Frontal cortex (tissue), 4 donors: ENCODE results near the gene PPDPF. TPM values are rescaled to one million over a fixed set of nuclear protein-coding genes. Genes with fewer than 3 reads are reported as not detected.

ENCODE experiments used
- DNase-seq, 2 donors: peaks; one replicate each; pipeline ENCODE4 v3.0.0; 2012; ENCODE audit warnings: low spot score in 2 of 2
- FAIRE-seq: peaks from 2 replicates; lab custom pipeline; 2012; peaks lifted over from hg19 to GRCh38; lab: Jason Lieb, UNC
- total RNA-seq: library from RNA; depleted of rRNA; stranded (reverse); fragments of >200 nt; gene quantifications from one replicate; pipeline ENCODE4 v1.2.3, GENCODE V29; 2014
- donor health status: control.
- donor health status: control.
- donor health status: control.

The PPDPF gene
- total RNA-seq, 1 donor from 2014 or later = 17.1 TPM

DNA sequence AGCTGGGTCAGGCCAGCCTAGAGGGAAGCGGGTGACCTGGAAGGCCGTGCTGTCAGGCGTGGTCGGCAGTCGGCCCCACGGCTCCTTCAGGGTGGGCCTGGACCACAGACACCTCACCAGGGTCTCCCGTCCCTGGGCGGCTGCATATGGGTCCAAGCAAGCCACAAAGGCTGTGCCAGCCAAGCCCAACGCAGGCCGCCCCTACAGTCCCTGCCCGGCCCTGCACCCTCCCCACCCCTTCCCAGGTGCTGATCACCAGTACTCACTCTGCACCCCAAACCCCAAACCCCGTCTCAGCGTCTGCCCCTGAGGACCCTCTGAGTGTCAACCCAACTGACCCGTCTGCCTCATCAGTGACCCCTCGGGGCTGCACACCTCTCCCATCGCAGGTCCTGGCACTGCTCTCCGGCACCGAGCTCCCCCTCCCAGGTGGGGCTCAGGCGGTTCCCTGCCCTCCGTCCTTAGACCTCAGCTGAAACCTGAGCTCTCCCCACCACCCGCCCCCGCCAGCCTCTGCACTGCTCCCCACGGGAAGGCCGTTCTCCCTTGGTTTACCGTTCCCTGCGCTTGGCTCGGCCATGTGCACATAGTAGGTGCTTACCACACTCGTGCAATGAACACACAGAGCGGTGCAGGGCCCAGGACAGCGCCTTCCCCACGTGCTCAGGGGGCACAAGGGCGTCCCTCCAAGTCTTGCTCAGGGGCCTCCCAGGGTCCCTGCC, 1.5 kb upstream of the PPDPF start:
- DNase-seq (no peak), FAIRE-seq (no peak)

DNA sequence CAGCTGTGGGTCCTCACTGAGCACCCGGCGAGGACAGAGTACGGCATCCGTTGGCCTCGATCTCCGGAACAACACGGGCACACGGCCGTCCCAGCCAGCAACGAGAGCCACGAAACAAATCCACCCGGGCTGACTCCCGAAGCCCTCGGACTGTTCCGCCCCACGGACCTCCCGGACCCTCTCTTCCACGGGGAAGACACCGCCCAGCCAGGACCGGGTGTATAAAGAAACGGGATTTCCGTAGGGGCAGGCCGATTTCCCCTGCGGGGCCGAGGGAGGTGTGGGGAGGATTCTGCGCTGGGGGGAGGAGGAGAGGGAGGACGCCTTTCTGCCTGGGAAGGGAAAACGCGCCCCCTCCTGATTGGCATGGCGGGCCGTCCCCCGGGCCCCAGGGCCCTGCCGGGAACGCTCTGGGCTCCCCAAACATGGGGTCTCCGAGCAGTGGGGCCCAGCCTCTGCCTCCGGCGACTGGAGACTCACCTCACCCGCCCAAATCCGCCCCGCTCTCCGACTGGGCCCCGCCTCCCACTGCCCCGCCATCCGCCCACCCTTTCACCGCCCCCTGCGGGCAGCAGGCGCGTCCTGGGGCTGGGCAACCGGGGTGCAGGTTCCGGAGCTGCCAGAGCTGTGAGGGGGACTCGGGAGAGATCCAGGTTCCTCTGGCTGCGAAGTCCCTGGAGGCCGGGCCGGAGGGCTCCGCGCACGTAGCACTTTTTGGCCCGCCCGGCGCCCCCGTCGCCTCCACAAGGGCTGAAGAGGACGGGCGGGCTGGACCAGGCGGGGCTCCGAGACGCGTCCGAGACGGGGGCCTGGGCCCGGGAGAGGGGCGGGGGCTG, 679 bp upstream of the PPDPF start:
- DNase-seq = peak in 1 of 2 donors; percentile 65
- no peak for FAIRE-seq

- FAIRE-seq = no peak
Observed at GRCh38 chr20:63520934-63521601, 503 bp downstream of the PPDPF start.

DNA sequence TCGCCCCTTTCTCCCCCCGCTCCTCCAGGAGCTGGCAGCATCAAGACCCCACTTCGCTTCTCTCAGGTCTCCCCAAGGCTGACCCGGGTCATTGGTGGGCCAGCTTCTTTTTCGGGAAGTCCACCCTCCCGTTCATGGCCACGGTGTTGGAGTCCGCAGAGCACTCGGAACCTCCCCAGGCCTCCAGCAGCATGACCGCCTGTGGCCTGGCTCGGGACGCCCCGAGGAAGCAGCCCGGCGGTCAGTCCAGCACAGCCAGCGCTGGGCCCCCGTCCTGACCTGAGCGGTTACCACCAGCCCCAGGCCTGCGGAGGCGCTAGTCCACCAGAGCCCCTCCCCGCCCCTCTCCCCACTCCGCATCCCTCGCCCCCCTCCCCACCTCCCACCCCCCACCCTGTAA, 1.0 kb downstream of the PPDPF start:
- no peak for DNase-seq
- FAIRE-seq = no peak

More at GRCh38 chr20:63520934-63521601, 503 bp downstream of the PPDPF start:
- peak; percentile 85 to 95 for DNase-seq

GRCh38 chr20:63522091-63522868, 1.7 kb downstream of the PPDPF start:
- DNase-seq = peak in 1 of 2 donors; percentile 34
- no peak for FAIRE-seq

DNA sequence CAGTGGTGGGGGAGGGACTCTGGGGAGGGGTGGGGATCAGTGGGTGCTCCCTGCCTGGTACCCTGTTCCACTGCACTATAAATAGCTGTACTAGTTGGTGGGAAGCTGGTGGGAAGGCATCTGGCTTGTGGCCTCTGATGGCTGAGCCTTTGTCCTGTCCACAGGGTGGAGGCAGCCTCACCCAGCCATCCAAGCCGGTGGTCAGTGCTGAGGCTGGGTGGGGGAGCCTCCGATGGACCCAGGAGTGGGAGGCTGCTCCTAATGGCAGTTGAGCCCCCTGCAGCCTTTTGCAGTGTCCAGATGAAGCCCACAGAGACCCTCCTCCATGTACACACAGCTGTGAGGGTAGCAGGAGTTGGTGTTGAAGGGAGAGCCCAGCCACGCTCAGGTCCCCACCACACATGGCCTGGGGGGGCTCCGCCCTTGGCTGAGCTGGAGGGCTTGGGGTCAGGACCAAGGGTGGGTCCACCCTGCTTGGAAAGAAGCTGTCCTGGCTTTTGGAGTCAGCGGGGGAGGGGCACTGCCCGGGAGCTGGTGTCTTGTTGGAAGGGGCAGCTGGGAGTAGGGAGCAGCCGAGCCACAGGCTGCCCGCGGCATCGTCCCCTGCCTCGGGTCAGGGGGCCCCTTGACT, 2.5 kb downstream of the PPDPF start:
- no peak for DNase-seq
- FAIRE-seq = no peak

DNA sequence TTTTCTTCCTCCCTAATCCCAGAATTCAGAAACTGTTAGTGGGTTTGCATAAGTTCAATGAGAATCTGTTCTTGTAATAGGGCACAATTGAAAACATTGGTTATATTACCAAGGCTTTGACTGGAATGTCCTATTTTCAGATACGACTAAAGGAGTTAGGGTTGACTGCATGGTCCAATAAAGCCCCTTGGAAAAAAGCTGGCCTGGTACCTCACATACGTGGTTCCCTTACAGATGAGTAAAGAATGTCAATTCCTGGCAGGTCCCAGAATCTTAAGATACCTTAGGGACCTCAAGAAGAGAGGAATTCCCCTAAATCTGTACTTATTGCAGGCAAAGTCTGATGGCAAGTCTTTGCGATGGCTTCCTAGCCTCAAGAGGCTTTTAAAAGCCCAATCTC, 4.6 kb downstream of the PPDPF start:
- FAIRE-seq = no peak
- no peak for DNase-seq

DNA sequence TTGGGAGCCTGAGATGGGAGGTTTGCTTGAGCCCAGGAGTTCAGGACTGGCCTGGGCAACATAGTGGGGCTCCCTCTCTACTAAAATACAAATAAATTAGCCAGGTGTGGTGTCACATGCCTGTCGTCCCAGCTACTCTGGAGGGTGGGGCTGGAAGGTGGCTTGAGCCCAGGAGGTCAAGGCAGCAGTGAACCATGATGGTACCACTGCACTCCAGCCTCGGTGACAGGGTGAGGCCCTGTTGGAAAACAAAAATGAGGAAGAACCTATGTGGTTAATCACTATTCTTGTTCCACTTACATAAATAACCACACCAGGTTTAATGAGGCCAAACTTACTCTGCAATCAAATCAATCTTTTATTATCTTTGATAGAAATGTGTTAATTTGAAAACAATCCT, 5.4 kb downstream of the PPDPF start:
- DNase-seq (no peak), FAIRE-seq (no peak)

DNA sequence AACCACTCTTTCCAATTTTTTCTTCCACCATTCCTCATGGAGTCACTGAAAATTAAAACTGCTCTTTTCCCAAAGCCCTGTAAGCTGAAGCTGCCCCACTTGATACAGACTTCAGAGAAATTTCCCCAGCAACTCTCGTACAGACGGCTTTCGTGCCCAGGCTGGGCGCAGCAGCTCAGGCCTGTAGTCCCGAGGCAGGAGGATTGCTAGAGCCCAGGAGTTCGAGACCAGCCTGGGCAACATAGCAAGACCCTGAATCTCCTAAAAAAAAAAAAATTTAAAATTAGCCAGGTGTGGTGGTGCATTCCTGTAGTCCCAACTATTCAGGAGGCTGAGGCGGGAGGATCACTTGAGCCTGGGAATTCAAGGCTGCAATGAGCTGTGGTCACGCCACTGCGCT, 6.6 kb downstream of the PPDPF start:
- no peak for DNase-seq
- no peak for FAIRE-seq

DNA sequence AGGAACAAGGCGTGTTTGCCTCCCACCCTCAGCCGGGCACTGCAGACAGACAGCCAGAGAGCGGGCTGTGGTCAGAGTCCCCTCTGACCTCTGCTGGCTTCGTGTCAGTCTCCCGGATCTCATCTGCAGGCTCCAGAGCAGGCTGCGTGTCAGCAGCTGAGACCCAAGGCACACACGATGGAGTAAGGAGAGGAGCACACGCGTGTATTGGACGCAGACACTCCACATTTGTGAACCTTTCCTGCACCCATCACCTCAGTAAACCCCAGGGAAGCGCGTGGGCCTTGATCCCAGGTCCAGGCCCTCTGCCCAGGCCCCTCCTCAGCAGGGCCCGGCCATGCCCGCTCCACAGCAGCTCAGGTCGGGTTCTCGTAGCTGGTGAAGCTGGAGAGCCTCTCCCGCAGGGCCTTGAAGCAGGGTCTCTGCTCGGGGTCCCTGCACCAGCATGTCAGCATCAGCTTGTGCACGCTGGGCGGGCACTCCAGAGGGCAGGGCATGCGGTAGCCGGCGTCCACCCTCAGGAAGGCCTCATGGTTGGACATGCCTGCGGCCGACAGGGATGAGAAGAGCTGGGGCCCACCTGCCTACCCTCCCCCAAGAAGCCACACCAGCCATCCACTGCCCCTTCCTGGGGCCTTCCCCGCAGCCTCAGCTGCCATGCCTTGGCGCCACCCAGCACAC, 8.8 kb downstream of the PPDPF start:
- DNase-seq (no peak), FAIRE-seq (no peak)

DNA sequence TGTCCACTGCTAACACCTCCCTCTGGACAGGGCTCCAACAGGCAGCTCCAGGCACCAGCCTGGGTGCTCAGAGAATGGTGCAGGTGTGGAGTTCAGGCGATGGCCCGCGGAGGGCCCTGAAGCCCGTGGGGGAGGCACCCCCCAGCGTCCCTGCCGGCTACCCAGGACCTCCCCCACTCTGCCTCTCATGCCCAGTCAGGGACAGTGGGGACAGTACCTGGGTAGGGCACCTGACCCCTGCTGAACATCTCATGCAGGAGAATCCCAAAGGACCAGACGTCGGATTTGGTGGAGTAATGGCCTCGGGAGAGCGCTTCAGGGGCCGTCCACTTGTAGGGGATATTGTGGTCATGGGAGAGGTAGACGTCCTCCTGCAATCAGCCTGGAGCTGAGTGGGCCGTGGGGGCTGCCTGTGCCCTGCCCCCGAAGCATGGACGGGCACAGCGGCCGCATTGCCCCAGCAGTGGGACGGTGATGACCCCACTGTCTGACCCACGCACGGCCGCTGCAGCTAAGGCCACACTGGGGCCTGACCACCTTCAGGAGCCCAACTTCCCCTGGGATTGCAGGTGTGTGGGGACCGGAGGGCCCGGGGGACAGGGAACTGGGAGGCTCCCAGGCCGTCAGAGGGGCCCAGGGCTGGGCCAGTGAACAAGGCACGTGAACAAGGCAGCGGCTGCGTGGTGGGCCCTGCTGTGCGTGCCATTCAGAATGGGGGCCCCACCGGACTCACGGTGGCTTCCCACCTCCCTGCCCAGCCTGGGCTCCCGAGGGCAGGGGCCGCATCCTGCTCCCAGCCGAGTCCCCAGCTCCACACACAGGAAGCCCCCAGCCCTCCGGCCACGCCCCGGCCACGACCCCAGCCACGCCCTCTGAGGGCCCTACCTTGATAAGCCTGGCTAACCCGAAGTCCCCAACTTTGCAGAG, 9.6 kb downstream of the PPDPF start:
- FAIRE-seq (no peak), DNase-seq (no peak)

DNA sequence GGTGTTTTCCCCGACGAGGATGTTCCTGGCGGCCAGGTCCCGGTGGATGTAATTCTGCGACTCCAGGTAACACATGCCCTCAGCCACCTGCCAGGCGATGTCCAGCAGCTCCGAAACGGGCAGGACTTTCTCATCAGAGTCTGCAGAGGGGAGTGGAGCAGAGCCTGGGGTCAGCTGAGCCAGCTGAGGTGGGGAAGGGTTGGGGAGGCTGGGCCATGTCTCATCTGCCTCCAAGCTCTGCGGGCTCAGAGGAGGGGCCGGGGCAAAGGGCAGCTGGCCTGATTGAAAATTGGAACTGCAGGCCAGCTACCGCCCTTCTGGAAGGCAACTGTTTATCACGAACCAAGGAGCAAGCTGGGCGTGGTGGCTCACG, 10.2 kb downstream of the PPDPF start:
- DNase-seq (no peak), FAIRE-seq (no peak)

DNA sequence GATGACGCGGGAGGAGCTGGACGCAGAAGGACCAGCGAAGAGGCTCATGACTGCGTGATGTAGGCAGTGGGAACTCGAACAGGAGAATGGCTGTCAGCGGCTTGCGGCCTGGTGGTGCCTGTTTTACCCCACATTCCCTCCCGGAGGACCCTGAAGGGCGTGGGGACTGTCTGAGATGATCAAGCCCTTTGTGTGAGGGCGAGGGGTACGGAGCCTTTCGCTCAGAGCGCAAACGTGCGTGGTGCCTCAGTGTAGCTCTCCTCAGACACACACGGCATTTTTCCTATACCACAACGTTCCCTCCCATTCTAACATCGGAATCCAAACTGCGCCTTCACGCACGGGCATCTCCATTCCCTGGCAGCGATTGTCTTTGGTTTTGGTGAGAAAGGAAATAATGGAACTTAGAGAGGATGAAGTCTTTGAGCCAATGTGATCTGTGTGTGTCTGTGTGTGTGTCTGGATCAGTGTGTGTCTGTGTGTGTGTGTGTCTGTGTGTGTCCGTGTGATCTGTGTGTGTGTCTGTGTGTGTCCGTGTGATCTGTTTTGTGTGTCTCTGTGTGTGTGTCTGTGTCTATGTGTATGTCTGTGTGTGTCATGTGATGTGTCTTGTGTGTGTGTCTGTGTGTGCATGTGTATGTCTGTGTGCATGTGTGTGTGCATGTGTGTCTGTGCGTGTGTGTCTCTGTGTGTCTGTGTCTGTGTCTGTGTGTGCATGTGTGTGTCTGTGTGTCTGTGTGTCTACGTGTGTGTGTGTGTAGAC, 11.3 kb downstream of the PPDPF start:
- no peak for FAIRE-seq
- no peak for DNase-seq

GRCh38 chr20:63532449-63532971, 11.9 kb downstream of the PPDPF start:
- DNase-seq (no peak), FAIRE-seq (no peak)

GRCh38 chr20:63533388-63533787, 12.8 kb downstream of the PPDPF start:
- no peak for FAIRE-seq
- DNase-seq = no peak

DNA sequence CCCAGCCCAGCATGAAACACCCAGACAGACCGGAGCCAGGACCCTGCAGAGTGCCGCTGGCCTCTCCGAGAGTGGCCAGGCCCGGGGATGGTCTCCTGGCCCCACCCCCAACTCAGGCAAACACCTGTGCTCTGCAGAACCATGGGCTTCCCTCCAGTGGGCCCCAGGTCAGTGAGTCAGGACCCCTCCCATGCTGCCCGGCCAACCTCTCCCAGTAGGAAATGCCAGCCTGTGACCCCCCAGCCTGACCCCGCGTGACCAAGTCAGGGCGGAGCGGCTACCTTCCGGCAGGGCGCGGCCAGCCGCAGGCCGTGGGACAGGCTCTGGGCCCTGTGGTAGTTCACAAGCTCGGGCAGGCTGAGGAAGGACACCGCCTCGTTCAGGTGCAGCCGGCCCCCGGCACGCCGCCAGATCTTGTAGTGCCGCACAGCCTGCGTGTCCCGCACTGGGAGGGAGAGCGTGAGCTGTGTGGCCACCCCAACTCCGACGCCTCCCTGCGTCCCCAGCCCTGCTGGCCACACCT, 13.4 kb downstream of the PPDPF start:
- DNase-seq (no peak), FAIRE-seq (no peak)

- no peak for FAIRE-seq
- DNase-seq = no peak
Observed at GRCh38 chr20:63534427-63534830, 13.9 kb downstream of the PPDPF start.
